SU-DHL-6 (cell line): Measurements from ENCODE around the gene RUVBL2.
"Not testable (repeated sequence)": the region's sequence is repeated elsewhere in the genome, so short reads cannot be mapped to it uniquely, and the experiment has no call there.

Source experiments
- CTCF ChIP-seq: fragments of 200-600 bp; sonication (generic); IDR thresholded peaks from one replicate; pipeline ENCODE4 v1.5.1; 2017; ENCODE audit warnings: antibody characterized with exemption, mild to moderate bottlenecking, low read length, moderate library complexity; ENCODE audit not compliant: insufficient read depth, poor library complexity, severe bottlenecking
- EZH2phosphoT487 ChIP-seq: fragments of 200-600 bp; sonication (generic), shearing (Covaris generic); conservative IDR thresholded peaks from 2 replicates; pipeline ENCODE4 v1.6.1; 2018; ENCODE audit warnings: mild to moderate bottlenecking, antibody characterized with exemption, low read length, moderate library complexity, mixed read lengths

- not testable (repeated sequence) for TF ChIP-seq CTCF, EZH2phosphoT487
These were observed 31.4 kb downstream of the RUVBL2 start for GRCh38 chr19:49025088-49025487.
